GM21381 (cell line): Measurements from ENCODE around the gene PSMC5.
"Not testable (repeated sequence)": the region's sequence is repeated elsewhere in the genome, so short reads cannot be mapped to it uniquely, and the experiment has no call there.

Experiments used
- ATAC-seq: cut with Tn5 transposase; IDR thresholded peaks from one replicate; pipeline ENCODE4 v1.9.1; 2021; ENCODE audit warnings: mild to moderate bottlenecking, moderate library complexity; ENCODE audit not compliant: unreplicated experiment

PSMC5 gene

DNA sequence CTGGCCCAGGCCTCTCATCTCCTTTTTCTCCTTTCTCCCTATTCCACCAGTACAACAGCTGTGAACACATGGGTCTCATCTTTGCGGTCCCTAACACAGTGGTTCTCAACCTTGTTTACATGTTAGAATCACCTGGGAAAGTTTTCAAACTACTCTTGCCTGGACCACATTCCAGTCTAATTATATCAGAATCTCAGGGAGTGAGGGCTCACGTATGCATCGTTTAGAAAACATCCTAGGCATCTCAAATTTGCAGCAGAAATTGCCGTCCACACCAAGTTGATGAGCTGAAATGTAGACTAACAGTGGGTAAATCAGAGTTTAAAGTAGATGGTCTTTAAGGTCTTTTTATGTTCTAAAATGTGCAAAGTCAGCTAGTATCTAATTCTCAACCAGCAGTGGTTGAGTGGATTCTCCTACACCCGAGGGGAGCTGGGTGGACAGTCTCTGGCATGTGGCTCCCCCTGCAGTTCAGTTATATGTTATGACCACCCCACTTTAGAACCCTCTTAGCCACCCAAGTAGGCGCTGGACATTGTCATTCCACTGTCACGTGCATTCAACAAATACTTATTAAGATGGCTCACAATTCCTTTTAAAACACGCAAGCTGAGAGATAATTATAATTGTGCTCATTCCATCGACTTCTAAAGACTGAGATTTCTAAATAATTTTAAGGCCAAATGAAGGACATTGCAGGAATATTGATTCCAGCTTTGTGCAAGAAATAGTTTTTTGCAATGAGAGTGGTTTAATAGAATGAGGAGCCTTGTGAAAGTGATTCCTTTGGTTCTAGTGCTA, 42.5 kb downstream of the PSMC5 start:
- not testable (repeated sequence) for ATAC-seq

DNA sequence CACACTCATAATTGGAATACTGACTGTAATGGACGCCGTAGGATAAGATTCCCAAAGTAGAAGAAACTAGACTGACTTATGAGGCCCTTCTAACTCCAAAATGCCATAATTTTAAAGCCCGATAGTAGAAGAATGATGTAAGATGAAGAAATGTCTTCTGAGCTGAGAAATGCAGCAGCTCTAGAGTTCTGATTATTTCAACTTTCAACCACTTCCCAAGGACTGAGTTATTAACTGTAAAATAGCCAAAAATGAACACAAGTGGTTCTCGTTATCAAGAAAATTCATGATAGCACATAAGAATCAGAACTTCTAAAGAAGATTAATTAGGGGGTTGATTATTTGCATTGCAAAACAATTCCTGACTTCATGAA, 43.0 kb downstream of the PSMC5 start:
- not testable (repeated sequence) for ATAC-seq

DNA sequence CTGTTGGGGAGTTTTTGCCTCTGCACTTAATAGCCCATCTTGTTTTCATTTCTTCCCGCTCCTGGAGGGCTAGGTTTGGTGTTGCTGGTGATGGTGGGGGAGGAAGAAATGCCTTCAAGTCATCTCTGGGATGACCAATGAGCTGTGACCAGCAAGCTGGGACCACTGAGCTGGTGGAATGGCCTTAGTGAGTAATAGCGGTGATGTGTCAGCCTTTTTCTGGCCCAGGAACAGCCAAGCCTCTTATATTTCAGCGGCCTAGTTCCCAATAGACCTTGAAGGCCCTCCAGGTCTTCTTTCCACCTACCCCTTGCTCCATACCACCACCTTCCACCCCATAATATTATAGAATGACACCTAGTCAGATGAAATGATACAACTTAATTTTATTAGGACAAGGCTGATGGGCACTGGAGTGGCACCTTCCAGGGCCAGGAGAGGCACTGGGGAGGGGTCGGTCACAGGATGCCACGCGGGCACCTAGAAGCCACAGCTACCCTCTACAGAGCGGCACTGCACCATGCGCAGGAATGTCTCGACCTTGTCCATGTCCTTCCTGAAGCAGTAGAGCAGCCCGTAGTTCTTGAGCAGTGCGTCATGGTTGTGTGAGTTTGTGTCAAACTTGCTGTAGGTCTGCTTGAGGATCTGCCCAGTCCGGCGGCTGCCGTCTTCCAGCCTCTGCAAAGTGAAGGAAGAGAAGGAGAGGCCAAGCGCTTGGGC, 44.6 kb downstream of the PSMC5 start:
- ATAC-seq: not testable (repeated sequence)

DNA sequence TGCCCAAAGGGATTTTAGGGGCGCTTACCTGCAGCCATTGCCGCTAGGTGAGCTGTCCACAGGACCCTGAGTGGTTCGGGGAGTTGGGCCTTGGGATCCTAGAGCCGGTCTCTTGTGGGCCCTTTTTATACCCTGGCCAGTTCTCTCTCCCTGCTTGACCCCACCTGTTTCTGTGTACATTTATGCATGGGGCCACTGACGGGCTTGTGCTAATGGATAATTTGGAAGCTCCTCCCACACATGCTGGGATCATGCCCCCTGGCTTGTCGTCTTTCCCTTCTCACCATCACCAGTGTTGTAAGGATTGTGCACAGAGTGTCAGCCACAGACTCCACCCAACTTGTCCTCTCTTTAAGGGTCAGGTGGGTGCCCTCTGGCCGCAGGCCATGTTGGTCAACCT, 46.3 kb downstream of the PSMC5 start, which contains the start of gene CSH2:
Gene CSH2 (minus strand): TSS at position 101 of the 400 bp plus-strand sequence. CDS start 63 bp downstream, at position 38.
- ATAC-seq: not testable (repeated sequence)

DNA sequence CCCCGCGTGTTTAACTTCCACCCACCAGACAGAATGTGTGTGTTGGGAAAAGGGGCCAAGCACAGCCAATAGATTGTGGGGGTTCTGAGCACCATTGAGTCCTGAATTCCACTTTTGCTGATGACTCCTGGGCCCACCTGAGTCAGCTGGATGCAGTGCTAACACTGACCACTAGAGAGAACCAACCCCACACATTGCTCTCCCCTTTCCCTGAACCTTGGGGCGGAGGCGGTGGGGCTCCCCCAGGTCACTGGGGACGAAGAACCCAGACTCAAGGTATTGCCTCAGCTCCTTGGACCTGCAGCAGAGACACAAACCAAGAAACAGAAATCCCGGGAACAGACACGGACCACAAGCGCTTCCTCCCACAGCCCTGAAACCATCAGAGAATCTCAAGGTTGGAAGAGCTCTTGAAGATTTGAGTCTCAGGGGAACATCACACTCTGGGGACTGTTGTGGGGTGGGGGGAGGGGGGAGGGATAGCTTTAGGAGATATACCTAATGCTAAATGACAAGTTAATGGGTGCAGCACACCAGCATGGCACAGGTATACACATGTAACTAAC, 46.9 kb downstream of the PSMC5 start:
- ATAC-seq: not testable (repeated sequence)

DNA sequence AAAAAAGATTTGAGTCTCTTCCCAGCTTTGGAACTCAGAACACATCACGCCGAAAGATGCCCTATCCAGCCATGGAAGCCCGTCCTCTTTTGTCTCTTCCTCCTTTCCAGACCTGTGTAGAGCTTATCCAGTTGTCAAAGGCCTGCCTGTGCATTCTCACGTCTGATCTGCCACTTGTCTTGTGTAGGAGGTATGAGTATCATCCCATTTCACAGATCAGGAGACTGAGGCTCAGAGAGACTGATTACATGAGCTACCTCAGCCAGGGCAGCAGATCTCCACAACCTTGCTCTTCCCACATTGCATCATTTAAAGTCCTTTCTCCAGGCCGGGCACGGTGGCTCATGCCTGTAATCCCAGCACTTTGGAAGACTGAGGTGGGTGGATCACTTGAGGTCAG, 47.5 kb downstream of the PSMC5 start:
- ATAC-seq: not testable (repeated sequence)

DNA sequence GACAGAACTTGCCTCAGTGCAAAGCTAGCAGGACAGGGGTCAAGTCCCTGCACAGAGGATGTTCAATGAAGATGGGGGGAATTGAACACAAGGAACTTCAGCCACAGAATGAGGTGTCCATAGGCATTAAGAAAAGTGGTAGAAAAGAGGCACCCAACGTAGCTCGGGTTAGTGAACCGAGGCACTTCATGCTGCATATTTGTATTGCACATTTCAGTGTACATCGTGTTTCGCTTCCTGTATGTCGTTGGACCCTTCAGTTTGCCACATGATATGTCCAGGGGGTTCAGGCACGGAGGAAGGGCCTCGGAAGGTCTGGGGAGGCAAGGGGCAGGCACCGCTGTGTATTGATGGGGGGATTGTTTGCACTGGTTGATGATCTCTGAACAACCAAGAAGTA, 51.2 kb downstream of the PSMC5 start:
- ATAC-seq: not testable (repeated sequence)

DNA sequence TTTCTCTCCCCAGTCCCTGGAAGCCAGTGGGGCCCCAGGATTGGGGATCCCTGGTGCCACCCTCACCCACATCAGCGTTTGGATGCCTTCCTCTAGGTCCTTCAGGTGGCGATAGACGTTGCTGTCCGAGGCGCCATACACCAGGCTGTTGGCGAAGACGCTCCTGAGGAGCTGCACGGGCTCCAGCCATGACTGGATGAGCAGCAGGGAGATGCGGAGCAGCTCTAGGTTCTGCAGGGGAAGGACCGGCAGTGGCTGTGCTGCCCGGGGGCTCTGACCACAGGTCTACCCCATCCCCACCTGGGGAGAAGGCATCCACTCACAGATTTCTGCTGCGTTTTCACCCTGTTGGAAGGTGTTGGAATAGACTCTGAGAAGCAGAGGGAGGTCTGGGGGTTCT, 53.5 kb downstream of the PSMC5 start:
- ATAC-seq: no peak

DNA sequence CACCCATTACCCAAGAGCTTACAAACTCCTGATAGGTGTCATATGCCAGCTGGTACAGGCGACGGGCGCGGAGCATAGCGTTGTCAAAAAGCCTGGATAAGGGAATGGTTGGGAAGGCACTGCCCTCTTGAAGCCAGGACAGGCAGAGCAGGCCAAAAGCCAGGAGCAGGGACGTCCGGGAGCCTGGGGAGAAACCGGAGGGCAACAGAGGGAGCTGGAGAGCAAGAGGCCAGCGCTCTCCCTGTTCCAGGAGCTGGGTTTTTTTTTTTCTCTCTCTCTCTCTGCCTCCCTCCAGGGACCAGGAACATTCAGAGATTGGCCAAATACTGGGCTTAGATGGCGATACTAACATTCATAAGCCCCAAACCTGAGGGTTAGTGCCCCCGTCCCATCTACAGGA, 54.1 kb downstream of the PSMC5 start:
- ATAC-seq: not testable (repeated sequence)
